WTC11 (cell line): ENCODE measurements around the gene DISP2. TPM values are rescaled to one million over a fixed set of nuclear protein-coding genes. Genes with fewer than 3 reads are reported as not detected.

Source experiments
- ATAC-seq: fragments of 200-7000 bp; cut with Tn5 transposase; 2 replicates; pipeline ENCODE4 v1.10.0; 2021; ENCODE audit warnings: mild to moderate bottlenecking, moderate library complexity
- CTCF ChIA-PET: fragments of 300-600 bp; sonication (Branson Sonifier 250); formaldehyde crosslinking; loops from one replicate; lab custom pipeline; 2021; ENCODE audit warnings: antibody characterized with exemption; lab: Charles Lee
- POLR2A ChIA-PET: fragments of 350-600 bp; sonication (Branson Sonifier 250); formaldehyde crosslinking; loops from one replicate; lab custom pipeline; 2021; ENCODE audit warnings: antibody characterized with exemption; lab: Charles Lee
- DNase-seq: peaks from one replicate; pipeline ENCODE4 v3.0.0; 2021; ENCODE audit warnings: low spot score
- H3K27ac Mint-ChIP-seq: 2 replicates; pipeline ENCODE4 v1.8.0; 2021; ENCODE audit warnings: mixed read lengths
- H3K27me3 Mint-ChIP-seq: 2 replicates; pipeline ENCODE4 v1.8.0; 2021; ENCODE audit warnings: low read depth, mild to moderate bottlenecking, moderate library complexity, mixed read lengths
- H3K36me3 Mint-ChIP-seq: 2 replicates; pipeline ENCODE4 v1.8.0; 2021; ENCODE audit warnings: mixed read lengths
- H3K4me1 Mint-ChIP-seq: 2 replicates; pipeline ENCODE4 v1.8.0; 2022; ENCODE audit warnings: mixed read lengths
- H3K4me3 Mint-ChIP-seq: 2 replicates; pipeline ENCODE4 v1.8.0; 2021; ENCODE audit warnings: mild to moderate bottlenecking, moderate library complexity, mixed read lengths
- H3K9me3 Mint-ChIP-seq: 2 replicates; pipeline ENCODE4 v1.8.0; 2021; ENCODE audit warnings: mixed read lengths
- CDX4 ChIP-seq: fragments of 250-450 bp; sonication (Bioruptor Pico); IDR thresholded peaks from 2 replicates; pipeline ENCODE4 v1.9.0; 2021; ENCODE audit warnings: moderate library complexity, mild to moderate bottlenecking, inconsistent platforms, borderline replicate concordance
- E2F1 ChIP-seq: sonication (generic); formaldehyde crosslinking; IDR thresholded peaks from 2 replicates; pipeline ENCODE4 v1.8.0; 2022; ENCODE audit warnings: mild to moderate bottlenecking, missing genetic modification reagents
- ELF4 ChIP-seq: sonication (generic); formaldehyde crosslinking; IDR thresholded peaks from 2 replicates; pipeline ENCODE4 v1.8.1; 2022; ENCODE audit warnings: low read depth, mild to moderate bottlenecking, moderate library complexity, missing genetic modification reagents
- MXD4 ChIP-seq: fragments of 250-450 bp; sonication (Bioruptor Pico); IDR thresholded peaks from 2 replicates; pipeline ENCODE4 v1.8.0; 2021; ENCODE audit warnings: mild to moderate bottlenecking, moderate library complexity, borderline replicate concordance
- MYBL2 ChIP-seq: sonication (generic); formaldehyde crosslinking; IDR thresholded peaks from 2 replicates; pipeline ENCODE4 v1.8.1; 2023; ENCODE audit warnings: mild to moderate bottlenecking, moderate library complexity, missing genetic modification reagents
- NR2C2 ChIP-seq: sonication (generic); formaldehyde crosslinking; IDR thresholded peaks from 2 replicates; pipeline ENCODE4 v1.8.0; 2022; ENCODE audit warnings: mild to moderate bottlenecking, missing genetic modification reagents
- OVOL2 ChIP-seq: fragments of 250-450 bp; sonication (Bioruptor Pico); IDR thresholded peaks from 2 replicates; pipeline ENCODE4 v1.9.0; 2021; ENCODE audit warnings: mild to moderate bottlenecking, borderline replicate concordance
- PRRX2 ChIP-seq: fragments of 250-450 bp; sonication (Bioruptor Pico); IDR thresholded peaks from 2 replicates; pipeline ENCODE4 v1.8.0; 2021; ENCODE audit warnings: mild to moderate bottlenecking
- SMAD3 ChIP-seq: sonication (generic); formaldehyde crosslinking; IDR thresholded peaks from 2 replicates; pipeline ENCODE4 v1.8.0; 2022; ENCODE audit warnings: missing genetic modification reagents, mild to moderate bottlenecking, borderline replicate concordance
- ZBTB21 ChIP-seq: sonication (generic); formaldehyde crosslinking; IDR thresholded peaks from 2 replicates; pipeline ENCODE4 v1.8.1; 2023; ENCODE audit warnings: mild to moderate bottlenecking, missing genetic modification reagents, borderline replicate concordance
- total RNA-seq: library from RNA; stranded (reverse); gene quantifications from 3 replicates; pipeline ENCODE4 v1.2.3, GENCODE V29; 2021
- TF ChIP-seq, protein P1 (sequence below): sonication (generic); formaldehyde crosslinking; IDR thresholded peaks from 2 replicates; pipeline ENCODE4 v1.8.0; 2023; ENCODE audit warnings: missing genetic modification reagents
- TF ChIP-seq, protein P2 (sequence below): sonication (generic); formaldehyde crosslinking; IDR thresholded peaks from 2 replicates; pipeline ENCODE4 v1.8.0; 2022; ENCODE audit warnings: mild to moderate bottlenecking, missing genetic modification reagents
- TF ChIP-seq, protein P3 (sequence below): fragments of 250-450 bp; sonication (Bioruptor Pico); IDR thresholded peaks from 2 replicates; pipeline ENCODE4 v2.1.2; 2022; ENCODE audit warnings: mild to moderate bottlenecking, moderate library complexity
- TF ChIP-seq, protein P4 (sequence below): sonication (generic); formaldehyde crosslinking; conservative IDR thresholded peaks from 2 replicates; pipeline ENCODE4 v1.8.1; 2023; ENCODE audit warnings: mild to moderate bottlenecking, low read depth, missing genetic modification reagents, moderate library complexity
- TF ChIP-seq, protein P5 (sequence below): sonication (generic); formaldehyde crosslinking; IDR thresholded peaks from 2 replicates; pipeline ENCODE4 v1.8.1; 2023; ENCODE audit warnings: mild to moderate bottlenecking, missing genetic modification reagents, moderate library complexity
- TF ChIP-seq, protein P6 (sequence below): fragments of 250-450 bp; sonication (Bioruptor Pico); IDR thresholded peaks from 2 replicates; pipeline ENCODE4 v1.9.0; 2021; ENCODE audit warnings: mild to moderate bottlenecking, borderline replicate concordance

DISP2 gene
- total RNA-seq, 1 experiment from 2014 or later = 3.5 TPM

- Mint-ChIP-seq H3K27ac (peak overlapping the region; percentile 83), H3K36me3 (peaks cover 41% of the 10 kb centered on the region)
- DNase-seq = no peak
- POLR2A ChIA-PET = no interaction called here
- no peak for TF ChIP-seq SMAD3 (CRISPR knock-in tag)
- no peak for TF ChIP-seq PRRX2 (CRISPR knock-in tag)
- no peak for TF ChIP-seq CDX4
- TF ChIP-seq MXD4 (CRISPR knock-in tag) = no peak
- TF ChIP-seq, protein P1, sequence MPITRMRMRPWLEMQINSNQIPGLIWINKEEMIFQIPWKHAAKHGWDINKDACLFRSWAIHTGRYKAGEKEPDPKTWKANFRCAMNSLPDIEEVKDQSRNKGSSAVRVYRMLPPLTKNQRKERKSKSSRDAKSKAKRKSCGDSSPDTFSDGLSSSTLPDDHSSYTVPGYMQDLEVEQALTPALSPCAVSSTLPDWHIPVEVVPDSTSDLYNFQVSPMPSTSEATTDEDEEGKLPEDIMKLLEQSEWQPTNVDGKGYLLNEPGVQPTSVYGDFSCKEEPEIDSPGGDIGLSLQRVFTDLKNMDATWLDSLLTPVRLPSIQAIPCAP (CRISPR knock-in tag) = no peak
- no peak for TF ChIP-seq OVOL2
- no peak for TF ChIP-seq MYBL2
- TF ChIP-seq, protein P2, sequence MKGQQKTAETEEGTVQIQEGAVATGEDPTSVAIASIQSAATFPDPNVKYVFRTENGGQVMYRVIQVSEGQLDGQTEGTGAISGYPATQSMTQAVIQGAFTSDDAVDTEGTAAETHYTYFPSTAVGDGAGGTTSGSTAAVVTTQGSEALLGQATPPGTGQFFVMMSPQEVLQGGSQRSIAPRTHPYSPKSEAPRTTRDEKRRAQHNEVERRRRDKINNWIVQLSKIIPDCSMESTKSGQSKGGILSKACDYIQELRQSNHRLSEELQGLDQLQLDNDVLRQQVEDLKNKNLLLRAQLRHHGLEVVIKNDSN = no peak
- no peak for TF ChIP-seq NR2C2
- no peak for TF ChIP-seq ELF4 (CRISPR knock-in tag)
- TF ChIP-seq, protein P3, sequence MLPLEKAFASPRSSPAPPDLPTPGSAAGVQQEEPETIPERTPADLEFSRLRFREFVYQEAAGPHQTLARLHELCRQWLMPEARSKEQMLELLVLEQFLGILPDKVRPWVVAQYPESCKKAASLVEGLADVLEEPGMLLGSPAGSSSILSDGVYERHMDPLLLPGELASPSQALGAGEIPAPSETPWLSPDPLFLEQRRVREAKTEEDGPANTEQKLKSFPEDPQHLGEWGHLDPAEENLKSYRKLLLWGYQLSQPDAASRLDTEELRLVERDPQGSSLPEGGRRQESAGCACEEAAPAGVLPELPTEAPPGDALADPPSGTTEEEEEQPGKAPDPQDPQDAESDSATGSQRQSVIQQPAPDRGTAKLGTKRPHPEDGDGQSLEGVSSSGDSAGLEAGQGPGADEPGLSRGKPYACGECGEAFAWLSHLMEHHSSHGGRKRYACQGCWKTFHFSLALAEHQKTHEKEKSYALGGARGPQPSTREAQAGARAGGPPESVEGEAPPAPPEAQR (CRISPR knock-in tag) = no peak
- TF ChIP-seq, protein P4, sequence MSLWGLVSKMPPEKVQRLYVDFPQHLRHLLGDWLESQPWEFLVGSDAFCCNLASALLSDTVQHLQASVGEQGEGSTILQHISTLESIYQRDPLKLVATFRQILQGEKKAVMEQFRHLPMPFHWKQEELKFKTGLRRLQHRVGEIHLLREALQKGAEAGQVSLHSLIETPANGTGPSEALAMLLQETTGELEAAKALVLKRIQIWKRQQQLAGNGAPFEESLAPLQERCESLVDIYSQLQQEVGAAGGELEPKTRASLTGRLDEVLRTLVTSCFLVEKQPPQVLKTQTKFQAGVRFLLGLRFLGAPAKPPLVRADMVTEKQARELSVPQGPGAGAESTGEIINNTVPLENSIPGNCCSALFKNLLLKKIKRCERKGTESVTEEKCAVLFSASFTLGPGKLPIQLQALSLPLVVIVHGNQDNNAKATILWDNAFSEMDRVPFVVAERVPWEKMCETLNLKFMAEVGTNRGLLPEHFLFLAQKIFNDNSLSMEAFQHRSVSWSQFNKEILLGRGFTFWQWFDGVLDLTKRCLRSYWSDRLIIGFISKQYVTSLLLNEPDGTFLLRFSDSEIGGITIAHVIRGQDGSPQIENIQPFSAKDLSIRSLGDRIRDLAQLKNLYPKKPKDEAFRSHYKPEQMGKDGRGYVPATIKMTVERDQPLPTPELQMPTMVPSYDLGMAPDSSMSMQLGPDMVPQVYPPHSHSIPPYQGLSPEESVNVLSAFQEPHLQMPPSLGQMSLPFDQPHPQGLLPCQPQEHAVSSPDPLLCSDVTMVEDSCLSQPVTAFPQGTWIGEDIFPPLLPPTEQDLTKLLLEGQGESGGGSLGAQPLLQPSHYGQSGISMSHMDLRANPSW (CRISPR knock-in tag) = no peak
- TF ChIP-seq, protein P5, sequence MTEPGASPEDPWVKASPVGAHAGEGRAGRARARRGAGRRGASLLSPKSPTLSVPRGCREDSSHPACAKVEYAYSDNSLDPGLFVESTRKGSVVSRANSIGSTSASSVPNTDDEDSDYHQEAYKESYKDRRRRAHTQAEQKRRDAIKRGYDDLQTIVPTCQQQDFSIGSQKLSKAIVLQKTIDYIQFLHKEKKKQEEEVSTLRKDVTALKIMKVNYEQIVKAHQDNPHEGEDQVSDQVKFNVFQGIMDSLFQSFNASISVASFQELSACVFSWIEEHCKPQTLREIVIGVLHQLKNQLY (CRISPR knock-in tag) = no peak
- no peak for TF ChIP-seq E2F1
- TF ChIP-seq, protein P6, sequence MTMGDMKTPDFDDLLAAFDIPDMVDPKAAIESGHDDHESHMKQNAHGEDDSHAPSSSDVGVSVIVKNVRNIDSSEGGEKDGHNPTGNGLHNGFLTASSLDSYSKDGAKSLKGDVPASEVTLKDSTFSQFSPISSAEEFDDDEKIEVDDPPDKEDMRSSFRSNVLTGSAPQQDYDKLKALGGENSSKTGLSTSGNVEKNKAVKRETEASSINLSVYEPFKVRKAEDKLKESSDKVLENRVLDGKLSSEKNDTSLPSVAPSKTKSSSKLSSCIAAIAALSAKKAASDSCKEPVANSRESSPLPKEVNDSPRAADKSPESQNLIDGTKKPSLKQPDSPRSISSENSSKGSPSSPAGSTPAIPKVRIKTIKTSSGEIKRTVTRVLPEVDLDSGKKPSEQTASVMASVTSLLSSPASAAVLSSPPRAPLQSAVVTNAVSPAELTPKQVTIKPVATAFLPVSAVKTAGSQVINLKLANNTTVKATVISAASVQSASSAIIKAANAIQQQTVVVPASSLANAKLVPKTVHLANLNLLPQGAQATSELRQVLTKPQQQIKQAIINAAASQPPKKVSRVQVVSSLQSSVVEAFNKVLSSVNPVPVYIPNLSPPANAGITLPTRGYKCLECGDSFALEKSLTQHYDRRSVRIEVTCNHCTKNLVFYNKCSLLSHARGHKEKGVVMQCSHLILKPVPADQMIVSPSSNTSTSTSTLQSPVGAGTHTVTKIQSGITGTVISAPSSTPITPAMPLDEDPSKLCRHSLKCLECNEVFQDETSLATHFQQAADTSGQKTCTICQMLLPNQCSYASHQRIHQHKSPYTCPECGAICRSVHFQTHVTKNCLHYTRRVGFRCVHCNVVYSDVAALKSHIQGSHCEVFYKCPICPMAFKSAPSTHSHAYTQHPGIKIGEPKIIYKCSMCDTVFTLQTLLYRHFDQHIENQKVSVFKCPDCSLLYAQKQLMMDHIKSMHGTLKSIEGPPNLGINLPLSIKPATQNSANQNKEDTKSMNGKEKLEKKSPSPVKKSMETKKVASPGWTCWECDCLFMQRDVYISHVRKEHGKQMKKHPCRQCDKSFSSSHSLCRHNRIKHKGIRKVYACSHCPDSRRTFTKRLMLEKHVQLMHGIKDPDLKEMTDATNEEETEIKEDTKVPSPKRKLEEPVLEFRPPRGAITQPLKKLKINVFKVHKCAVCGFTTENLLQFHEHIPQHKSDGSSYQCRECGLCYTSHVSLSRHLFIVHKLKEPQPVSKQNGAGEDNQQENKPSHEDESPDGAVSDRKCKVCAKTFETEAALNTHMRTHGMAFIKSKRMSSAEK (CRISPR knock-in tag) = no peak
- no peak for TF ChIP-seq ZBTB21
- TF ChIP-seq, all 79 proteins: peak for 0
- Mint-ChIP-seq H3K4me3 (peak overlapping the region; percentile 88), H3K27me3 (no peaks in the 10 kb centered on the region), H3K4me1 (peaks cover 17% of the 10 kb centered on the region), H3K9me3 (no peaks in the 10 kb centered on the region)
- ATAC-seq = no peak
- CTCF ChIA-PET = interaction anchor here (1.1 to 2.8 kb wide), 3 partner anchors 10 to 70 kb away, joined by 4 to 24 read pairs (median 4); no protein-coding TSS in a partner anchor
Observed at GRCh38 chr15:40407330-40407990, 49.4 kb downstream of the DISP2 start.
